Forelimb muscle (tissue), 1 donor: ENCODE results near the gene CIROP. TPM values are rescaled to one million over a fixed set of nuclear protein-coding genes. Genes with fewer than 3 reads are reported as not detected.

Experiments used
- DNase-seq: peaks from one replicate; pipeline ENCODE4 v3.0.0-alpha.2; 2013; ENCODE audit warnings: low read depth
- polyA plus RNA-seq: library from polyadenylated mRNA; unstranded; fragments of 120-200 nt; gene quantifications from one replicate; pipeline ENCODE4 v1.2.1, GENCODE V29; 2013; ENCODE audit not compliant: insufficient read length

Gene CIROP
- polyA plus RNA-seq, 1 donor: not detected

DNA sequence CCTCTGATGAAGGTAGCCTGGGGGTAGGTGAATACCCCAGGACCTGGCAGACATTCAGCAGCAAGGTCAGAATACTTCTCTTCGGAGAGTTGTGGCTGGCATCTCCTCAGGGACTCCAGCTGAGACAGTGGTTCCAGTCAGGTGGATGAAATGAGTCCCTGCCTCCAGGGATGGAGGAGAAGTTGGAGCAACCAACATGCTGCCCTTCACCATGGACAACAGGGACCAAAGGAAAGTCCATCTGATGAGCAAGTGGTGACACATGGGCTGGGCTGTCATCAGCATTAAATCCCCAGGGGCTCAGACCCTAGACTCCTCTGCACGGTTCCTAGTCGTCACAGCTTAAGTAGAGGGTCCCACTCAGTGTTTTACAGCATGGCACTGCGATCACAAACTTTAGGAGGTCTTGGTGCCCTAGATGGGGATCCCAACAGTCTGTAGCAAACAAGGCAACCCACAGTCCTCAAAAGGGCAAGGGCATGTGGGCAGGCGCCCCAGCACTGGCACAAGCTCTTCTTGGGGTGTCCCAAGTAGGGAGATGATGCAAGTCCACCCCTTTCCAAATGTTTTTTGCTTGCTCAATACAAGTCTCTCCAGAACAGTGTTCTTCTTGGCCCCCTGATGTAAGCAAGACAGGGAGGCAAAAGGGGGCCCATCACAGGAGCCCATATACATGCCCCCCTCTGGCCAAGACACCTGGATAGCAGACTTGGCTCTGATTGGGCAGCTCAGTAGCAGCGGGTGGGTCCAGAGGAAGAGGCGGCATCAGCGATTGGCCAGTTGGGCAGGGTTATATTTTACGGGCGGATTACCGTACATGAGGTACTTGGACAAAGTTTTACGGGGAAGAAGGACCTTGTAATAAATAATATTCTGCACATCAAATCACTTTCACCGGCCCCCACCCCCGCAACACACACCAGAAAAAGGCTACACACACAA is 36.7 kb downstream of the CIROP start:
- DNase-seq: no peak

DNA sequence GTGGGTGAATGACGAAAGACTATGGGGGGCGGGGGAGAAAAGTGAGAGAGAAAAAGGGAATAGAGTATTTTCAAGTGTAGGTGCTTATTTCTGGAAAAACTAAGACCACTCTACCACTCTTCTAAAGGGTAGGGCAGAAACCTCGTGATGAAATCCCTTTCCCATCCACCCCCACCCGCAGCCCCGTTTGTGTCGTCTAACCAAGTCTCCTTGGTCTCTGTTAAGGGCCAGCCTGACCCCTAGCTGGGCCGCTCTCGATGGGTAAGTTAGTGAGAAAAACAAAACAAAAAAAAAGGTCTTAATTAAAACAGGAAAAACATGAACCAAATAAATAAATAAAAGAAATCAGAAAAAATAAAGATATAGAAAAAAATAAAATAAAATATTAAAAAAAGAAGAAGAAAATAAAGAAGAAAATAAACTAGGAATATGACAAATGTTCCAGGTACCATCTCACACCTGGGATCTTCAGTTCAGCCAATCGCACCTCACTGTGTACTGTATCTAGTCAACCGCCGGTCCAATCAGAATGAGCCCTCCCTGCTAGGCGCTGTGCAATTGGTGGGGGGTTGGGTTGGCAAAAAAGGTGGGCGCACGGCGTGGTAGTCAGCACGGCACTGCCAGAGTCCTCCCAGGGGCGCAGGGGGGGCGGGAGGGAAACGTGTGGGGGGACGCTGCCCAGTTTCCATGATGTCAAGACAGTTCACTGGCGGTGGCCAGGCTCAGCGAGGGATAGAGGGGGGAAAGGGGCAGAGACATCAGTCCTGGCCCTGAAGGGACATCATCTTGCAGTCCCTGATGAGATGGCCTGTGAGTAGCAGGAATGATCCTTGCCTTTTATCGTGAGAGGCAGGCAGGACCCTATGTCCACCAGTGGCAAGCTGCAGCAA is 37.7 kb downstream of the CIROP start:
- DNase-seq: no peak

DNA sequence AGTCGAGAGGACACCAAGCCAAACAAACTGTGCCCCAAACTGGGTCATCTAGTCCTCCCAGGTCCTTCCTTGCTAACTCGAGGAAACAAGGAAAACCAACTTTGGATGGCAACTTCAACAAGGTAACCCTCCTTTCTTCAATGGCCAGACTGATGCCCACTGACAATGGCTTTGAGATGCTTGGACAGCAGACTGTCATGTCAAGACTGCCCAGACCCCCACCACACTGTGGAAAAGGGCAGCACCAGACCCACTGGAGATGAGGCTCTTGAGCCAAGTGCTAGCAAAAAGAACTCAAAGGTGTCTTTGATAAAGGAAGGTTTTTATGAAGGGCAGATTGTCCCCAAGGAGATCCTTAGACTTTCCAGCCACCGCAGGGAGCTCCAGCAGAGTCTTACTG is 38.4 kb downstream of the CIROP start:
- DNase-seq: no peak

DNA sequence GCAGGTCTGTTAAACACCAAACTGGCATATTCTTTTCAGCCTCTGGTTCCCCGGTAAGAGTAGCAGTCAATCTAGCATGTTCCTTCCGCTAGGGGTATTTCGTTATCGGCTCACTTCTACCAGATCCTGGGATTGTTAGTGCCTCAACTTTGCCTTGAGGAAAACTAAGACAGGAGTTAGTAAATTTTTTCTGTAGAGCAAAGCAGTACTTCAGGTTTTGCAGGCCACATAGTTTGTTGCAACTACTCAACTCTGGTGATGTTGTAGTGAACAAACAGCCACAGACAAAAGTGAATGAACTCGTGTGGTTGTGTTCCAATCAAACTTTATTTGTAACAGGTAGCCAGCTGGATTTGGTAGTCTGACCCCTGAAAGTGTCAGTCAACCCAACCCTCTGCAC is 41.2 kb downstream of the CIROP start:
- DNase-seq: no peak

DNA sequence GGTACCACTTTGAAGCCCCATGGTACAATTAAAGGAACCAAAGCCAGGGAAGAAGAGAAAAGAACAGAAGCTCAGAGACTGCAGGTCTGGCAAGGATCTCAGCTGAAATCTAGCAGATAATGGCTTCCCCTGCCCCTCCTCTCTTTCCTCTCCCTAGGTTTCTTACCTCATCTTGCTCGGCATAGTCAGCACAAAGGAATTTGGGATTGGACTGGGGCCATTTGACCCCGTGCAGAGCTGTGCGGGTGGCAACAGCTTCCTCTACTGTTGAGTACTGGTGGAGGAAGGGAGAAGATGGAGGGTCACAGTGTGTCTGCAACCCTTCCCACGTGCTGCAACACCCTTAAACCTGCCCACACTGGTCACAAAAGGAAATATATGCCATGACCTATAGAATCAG is 42.8 kb downstream of the CIROP start:
- DNase-seq: no peak

DNA sequence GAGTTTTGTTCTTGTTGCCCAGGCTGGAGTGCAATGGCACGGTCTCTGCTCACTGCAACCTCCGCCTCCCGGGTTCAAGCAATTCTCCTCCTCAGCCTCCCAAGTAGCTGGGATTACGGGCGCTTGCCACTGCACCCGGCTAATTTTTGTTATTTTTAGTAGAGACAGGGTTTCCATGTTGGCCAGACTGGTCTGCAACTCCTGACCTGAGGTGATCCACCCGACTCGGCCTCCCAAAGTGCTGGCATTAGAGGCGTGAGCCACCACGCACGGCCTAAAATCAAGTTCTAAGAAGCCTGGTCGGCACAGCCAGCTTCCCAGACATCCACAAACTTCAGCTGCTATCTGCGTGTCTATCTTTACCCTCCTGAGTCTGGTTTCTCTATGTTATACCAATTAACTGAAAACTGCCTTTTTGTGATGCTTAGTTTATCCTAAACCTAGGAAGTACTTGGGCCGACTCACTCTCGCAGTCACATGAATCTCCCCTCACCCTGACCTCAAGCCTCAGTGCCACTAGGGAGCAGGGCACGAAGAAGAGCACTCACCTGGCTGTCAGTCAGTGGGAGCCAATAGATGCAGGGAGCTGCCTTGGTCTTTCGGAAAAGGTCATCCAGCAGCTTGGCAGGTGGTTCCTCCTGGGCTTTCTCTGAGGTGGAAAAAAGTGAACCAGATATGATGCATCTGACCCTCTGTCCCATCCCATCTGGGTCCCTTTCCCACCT is 44.1 kb downstream of the CIROP start:
- DNase-seq: no peak

DNA sequence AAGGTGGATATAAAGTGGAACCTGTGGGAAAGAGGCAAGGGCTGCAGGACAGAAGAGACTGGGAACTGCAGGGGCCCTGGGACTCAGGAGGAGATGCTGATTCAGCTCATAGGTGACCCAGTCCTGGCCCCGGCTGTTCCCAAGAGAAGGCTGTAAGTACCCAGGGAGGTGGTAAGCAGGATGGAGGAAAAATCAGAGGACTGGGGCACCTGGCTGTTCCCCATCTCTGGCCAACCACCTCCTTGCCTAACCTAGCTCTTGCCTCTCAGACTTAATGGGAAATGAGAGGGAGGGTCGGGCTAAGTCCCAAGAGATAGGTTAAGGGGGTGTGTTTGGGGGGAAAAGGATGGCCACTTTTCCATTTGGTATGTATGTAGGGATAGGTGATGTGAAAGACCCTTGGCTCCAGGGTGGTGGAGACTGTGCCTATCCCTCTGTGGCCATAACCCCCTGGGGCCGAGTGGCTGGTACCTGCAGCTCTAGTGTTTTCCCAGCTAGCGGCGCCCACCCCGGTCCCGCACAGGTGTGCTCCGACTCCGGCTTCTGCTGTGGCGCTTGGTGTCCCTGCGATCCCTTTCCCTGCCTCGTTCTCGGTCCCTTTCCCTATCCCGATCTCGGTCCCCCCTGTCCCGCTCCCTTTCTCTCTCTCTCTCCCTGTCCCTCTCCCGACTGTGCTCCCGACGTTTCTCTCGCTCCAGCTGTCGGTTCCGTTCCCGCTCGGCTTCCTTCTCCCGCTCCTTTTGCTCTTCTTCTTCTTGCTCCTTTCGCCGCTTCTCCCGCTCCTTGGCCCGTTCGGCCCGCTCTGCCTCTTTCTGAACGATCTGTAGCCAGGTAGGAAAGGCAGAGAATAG is 45.9 kb downstream of the CIROP start:
- no peak for DNase-seq

DNA sequence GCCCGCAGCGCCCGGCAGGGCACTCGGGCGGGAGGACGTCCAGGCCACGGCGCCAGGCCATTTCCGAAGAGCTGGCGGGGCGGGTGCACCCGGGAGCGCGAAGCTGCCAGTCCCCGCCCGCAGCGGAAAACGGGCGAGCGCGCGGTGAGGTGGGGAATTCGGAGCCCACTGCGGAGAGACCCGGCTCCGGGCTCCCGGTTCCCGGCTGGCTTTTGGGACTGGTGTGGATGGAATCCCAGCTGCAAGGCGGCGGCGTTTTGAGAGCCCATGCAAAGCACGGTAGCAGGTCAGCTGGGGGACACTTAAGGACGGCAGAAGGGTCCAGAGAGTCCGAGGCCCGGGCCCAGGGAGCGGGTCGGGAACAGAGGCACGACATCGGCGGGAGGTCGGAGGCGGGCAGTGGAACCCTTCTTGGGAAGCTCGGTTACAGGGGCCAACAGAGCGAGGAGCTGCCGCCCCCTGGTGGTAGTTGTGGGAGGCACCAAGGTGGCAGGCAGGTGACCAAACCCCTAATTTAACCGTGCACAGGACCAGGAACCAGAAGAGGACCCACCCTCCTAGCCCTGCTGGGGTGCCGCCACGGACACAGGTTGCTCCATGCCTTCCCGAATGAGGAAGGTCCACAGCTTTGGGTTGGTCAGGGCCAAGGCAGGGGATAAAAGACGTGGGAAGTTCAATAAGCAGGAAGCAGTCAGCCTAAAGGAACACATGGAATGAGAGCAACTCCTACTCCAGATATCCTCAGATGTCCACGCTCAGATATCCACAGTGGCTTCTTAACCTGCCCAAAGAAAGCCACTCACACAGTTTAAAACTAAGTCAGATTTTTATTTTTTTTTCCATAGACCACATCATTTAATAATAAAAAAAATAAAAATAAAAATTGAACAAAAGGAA is 46.8 kb downstream of the CIROP start:
- peak; percentile 57 for DNase-seq

DNA sequence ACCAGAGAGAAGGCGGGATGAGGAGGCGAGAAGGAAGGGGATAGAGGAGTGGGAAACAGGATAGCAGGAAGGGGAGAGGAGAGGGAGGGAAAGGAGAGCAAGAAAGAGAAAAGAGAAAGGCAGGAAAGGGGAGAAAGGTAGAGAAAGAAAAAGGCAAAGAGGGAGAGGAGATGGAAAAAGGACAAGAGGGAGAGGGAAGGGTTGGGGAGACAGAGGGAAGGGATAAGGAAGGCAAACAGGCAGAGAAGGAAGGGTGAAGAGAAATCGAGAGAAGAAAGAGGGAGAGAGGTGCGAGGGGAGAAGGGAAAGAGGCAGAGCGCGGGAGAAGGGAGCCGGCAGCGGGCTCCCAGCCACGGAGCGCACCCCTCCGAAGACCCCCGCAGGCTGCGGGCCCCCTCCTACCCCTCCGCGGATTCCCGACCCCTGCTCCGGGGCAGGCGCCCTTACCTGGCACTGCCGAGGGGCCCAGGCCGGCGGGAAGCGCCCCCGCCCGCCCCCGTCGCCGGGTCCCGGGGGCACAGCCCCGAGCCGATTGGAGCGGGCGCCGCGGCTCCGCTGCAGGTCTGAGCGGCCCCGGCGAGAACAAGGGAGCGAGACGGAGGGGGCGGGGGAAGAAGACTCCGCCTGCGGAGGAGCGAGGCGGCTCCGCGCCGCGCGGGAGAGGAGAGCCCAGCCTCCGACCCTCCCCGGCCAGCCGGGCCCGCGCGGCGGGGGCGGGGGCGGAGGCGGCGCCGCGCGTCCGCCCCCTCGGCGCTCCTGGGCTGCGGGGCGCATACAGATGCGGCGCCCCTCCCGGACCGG is 47.6 kb downstream of the CIROP start, which contains the start of gene CDH24:
Gene CDH24 (minus strand): TSS at position 565 of the 801 bp plus-strand sequence. CDS start 1,787 bp downstream, outside the sequence.
- DNase-seq: peak; percentile 62

DNA sequence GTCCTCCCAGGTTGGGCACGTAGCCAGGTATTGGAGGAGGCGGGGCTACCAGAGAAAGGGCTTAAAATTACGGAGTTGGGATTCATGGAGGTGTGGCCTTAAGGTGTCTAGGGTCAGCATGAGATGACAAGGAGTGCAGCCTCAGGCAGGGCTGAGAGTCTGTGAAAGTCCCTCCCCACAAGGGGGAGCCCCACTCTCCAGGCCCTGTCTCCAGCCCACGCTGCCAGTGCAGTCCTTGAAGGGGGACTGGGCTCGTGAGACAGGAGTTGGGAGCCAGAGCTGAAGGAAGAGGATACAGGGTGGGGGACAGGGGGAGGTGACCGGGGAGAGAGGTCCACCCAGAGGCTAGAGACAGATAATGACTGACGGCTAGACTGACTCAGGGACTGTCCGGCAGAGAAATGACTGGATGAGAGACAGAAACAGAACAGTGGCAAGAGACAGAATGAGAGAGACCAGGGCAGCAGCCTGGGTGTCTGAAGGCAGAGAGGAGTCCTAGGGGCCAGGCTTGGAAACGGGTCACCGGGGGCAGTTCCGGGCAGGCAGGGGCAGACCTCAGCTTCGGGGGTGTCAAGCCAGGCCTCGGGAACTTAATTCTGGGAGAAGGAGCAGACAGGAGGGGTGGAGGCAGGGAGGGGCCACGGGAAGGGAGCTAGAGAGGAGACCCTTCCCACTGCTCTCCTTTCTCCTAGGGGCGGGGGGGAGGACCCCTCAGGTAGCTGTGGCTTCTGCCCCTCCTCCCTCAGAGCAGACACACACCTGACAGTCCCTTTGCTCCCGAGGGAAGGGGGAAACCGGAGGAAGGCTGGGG is 48.4 kb downstream of the CIROP start:
- DNase-seq: no peak

DNA sequence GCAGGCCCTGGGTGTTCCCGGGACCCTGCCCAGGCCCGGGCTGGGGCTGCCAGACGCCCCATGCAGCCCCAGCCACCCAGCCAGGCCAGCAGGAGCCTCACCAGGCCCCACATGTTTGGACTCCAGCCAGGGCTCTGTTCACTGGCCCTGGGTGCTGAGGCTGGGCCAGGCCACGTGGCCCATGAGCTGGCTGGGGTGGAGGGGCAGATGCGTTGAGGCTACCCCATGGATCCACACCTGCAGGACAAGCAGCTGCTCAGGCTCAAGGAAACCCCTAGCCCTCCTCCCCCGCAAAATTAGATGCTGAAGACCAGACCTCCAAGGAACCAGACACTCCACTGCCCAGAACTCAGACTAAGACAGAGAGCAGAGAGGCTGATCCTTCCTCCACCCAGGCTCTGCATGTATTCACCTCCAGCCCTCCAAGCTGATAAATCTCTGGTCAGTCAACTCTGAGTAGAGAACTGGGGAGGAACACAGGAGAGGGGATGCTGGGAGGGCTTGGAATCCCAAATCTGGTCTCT is 49.1 kb downstream of the CIROP start:
- DNase-seq: no peak

DNA sequence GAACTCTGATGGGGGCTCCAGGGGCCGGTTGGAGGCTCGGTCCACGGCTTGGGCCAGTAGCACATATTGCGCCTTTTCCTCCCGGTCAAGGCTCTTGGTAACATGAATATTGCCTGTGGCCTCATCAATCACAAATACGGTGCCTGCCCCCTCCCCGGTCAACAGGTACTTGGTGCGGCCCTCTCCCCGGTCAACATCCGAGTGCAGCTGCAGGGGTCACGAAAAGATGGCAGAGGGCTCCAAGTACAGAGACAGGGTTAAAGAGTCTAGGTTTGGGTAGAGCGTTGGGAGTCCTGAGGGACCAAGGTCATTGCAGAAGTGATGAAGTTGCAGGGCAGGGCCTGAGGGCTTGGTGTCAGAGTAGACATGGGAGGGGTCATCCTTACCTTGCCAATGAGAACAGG is 49.6 kb downstream of the CIROP start:
- no peak for DNase-seq

DNA sequence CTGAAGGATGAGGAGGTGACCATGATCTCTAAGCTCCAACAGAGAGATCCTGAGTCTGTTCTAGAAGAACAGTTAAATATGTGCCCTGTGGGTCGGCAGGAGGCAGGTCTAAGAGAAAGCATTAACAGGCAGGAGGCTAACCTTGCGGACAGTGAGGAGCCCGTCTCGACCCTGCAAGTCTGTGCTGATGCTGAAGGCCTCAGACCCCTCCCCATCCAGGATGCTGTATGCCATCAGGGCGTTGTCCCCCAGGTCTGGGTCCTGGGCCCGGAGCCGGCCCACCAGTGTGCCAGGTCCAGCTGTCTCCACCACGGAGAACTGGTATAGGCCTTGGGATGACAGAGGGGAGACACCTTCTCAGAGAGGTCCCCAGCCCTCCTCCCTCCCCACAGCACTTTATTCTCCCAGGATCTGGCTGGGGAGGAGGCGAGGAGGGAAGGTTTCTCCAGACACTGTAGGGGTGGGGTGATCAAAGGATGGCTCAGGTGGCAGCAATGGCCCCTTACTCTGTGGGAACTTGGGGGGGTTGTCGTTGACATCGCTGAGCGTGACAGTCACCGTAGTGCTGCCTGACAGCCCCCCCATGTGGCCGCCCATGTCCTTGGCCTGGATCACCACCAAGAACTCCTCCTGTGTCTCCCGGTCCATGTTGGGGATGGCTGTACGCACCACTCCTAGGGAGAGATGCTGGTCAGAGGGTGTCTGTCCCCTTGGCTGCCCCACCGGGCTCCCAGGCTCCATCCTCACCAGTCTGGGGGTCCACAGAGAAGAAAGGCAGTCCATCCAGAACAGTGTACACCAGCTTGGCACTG is 50.6 kb downstream of the CIROP start:
- DNase-seq: no peak

DNA sequence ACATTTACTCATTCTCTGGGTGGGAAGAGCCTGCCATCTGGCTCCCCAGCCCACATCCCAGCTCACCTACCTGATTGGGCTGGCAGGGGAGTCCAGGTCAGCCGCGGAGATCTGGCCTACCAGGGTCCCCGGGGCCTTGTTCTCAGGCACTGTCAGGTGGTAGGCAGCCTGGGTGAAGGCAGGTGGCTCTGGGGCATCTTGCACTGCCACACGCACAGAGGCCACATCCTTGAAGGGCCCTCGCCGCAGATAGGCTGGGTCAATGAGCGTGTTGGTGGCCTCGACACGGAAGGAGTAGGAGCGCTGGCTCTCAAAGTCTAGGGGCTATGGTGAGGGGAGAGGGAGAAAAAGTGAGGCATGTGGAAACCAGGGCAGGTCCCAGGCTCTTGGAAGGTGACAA is 51.4 kb downstream of the CIROP start:
- no peak for DNase-seq

DNA sequence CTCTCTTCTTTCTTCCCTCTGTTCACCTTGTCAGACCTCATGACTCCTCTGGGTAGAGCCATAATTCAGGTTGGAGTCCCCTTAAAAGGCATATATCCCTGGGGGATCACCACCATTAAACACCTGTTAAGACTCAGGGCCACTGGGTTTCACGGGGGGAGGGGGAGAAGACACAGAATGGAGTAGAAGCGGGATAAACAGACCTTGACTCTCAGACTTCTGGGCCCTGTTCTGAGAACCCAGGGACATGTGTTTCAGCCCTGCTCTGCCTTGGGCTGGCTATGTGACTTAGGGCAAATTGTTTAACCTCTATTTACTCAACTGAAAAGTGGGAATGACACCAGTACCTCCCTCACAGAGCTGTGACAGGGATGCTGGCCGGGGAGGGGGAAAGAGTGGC is 52.1 kb downstream of the CIROP start:
- DNase-seq: no peak

DNA sequence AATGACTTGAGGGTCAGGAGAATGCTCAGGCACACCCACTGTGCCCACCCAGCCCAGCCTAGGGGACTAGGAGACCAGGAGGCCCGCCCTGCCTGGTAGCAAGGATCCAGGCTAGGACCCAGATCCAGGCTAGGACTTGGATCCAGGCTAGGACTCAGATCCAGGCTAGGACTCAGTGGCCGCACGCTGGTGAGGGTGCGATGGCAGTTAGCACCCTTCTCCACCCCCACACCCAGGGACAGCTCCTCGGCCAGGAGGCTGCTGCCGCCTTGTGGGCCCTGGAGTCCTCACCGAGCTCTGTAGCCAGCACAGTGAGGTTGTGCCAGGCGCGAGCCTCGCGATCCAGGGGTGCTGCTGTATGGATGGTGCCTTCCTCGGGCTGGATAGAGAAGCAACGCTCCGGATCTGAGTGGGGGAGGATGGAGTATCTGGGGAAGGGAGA is 52.6 kb downstream of the CIROP start:
- no peak for DNase-seq
